Measurements from ENCODE around the gene YEATS2. TPM values are rescaled to one million over a fixed set of nuclear protein-coding genes. Genes with fewer than 3 reads are reported as not detected.

YEATS2 gene
- total and polyA plus RNA-seq, 2 donors from 2014 or later, result 4.7 to 20.5 TPM

DNA sequence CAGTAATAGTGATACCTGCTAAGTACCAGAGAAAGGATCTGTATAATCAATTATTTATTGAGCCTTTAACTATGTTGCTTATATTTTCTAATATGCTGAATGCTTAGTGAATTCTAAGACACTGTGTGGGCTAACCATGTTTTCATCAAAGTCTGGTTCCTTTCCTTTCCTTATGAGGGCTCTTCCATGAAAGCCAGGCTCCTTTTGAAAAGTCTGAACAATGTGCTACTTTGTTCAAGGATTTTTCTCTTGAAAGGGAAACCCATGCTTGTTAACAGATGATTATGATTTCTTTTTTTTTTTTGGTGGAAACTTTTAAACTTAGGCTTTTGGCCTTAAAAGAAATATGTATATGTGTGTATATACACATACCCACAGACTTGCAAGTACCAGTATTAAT lies 17.0 kb downstream of the YEATS2 start:
- intact Hi-C loops (cut with DNase I), result no loop called here
- TF ChIP-seq, protein P1, sequence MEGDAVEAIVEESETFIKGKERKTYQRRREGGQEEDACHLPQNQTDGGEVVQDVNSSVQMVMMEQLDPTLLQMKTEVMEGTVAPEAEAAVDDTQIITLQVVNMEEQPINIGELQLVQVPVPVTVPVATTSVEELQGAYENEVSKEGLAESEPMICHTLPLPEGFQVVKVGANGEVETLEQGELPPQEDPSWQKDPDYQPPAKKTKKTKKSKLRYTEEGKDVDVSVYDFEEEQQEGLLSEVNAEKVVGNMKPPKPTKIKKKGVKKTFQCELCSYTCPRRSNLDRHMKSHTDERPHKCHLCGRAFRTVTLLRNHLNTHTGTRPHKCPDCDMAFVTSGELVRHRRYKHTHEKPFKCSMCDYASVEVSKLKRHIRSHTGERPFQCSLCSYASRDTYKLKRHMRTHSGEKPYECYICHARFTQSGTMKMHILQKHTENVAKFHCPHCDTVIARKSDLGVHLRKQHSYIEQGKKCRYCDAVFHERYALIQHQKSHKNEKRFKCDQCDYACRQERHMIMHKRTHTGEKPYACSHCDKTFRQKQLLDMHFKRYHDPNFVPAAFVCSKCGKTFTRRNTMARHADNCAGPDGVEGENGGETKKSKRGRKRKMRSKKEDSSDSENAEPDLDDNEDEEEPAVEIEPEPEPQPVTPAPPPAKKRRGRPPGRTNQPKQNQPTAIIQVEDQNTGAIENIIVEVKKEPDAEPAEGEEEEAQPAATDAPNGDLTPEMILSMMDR (IDR thresholded peaks at IDR 0.05; ENCODE audit: borderline replicate concordance, extremely low read depth, insufficient read depth), result no peak
- Histone ChIP-seq H3K9me3 (ENCODE audit: control insufficient read depth in 2 of 3, insufficient read depth in 1 of 3, low read length in 3 of 3) (no peaks in the 10 kb centered on the region), H3K27me3 (ENCODE audit: control insufficient read depth, insufficient read depth, low read length) (no peaks in the 10 kb centered on the region), H3K4me1 (ENCODE audit: control insufficient read depth in 2 of 3, insufficient read depth in 2 of 3, low read depth in 1 of 3, low read length in 3 of 3) (no peaks in the 10 kb centered on the region), H3K36me3 (ENCODE audit: control insufficient read depth in 2 of 3, insufficient read depth in 3 of 3, low read length in 3 of 3) (peaks cover 0 to 6% (median 3%) of the 10 kb centered on the region in 3 donors), H3K4me3 (ENCODE audit: low read length in 3 of 3) (no peak overlapping the region), H3K27ac (ENCODE audit: low read depth in 2 of 2, low read length in 2 of 2) (no peak overlapping the region), H3K9ac (ENCODE audit: low read length in 3 of 3) (no peak overlapping the region)
- FAIRE-seq, result no peak
- DNase-seq, result no peak

DNA sequence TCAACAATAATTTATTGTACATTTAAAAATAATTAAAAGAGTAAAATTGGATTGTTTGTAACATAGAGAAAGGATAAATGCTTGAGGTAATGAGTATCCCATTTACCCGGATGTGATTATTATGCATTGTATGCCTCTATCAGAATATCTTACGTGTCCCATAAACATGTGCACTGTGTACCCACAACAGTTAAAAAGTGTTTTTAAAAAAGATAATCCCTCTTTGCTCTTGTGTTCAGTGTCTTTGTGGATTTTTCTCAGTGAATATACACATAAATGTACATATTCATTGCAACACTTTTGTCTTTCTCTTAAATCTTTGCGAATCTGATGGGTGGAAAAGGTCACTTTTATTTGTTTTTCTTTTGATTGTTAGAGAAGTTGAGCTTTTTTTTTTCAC lies 20.4 kb downstream of the YEATS2 start:
- H3K27me3 ChIP-seq (ENCODE audit: control insufficient read depth, insufficient read depth, low read length), result no peaks in the 10 kb centered on the region
- intact Hi-C loops (cut with DNase I), result no loop called here
- no peak for DNase-seq
- FAIRE-seq, result no peak
- H3K4me1 ChIP-seq (ENCODE audit: control insufficient read depth in 2 of 3, insufficient read depth in 2 of 3, low read depth in 1 of 3, low read length in 3 of 3), result no peaks in the 10 kb centered on the region
- H3K36me3 ChIP-seq (ENCODE audit: control insufficient read depth in 2 of 3, insufficient read depth in 3 of 3, low read length in 3 of 3), result peaks cover 2 to 14% (median 5%) of the 10 kb centered on the region in 3 donors
- no peak overlapping the region for H3K9ac ChIP-seq (ENCODE audit: low read length in 3 of 3)
- no peak overlapping the region for H3K27ac ChIP-seq (ENCODE audit: low read depth in 2 of 2, low read length in 2 of 2)
- no peak overlapping the region for H3K4me3 ChIP-seq (ENCODE audit: low read length in 3 of 3)
- TF ChIP-seq, protein P1 (IDR thresholded peaks at IDR 0.05; ENCODE audit: borderline replicate concordance, extremely low read depth, insufficient read depth), result no peak
- H3K9me3 ChIP-seq (ENCODE audit: control insufficient read depth in 2 of 3, insufficient read depth in 1 of 3, low read length in 3 of 3), result no peaks in the 10 kb centered on the region

DNA sequence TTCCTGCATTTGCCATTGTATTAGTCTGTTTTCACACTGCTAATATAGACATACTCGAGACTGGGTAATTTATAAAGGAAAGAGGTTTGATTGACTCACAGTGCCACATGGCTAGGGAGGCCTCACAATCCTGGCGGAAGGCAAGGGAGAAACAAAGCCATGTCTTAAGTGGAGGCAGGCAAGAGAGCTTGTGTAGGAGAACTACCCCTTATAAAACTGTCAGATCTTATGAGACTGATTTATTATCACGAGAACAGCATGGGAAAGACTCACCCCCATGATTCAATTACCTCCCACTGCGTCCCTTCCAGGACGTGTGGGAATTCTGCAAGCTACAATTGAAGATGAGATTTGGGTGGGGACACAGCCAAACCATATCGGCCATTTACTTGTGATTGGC lies 27.8 kb downstream of the YEATS2 start:
- FAIRE-seq (no peak), DNase-seq (no peak)
- no peak overlapping the region for H3K4me3 ChIP-seq (ENCODE audit: low read length in 3 of 3)

More for the DNA sequence above, 27.8 kb downstream of the YEATS2 start:
- Histone ChIP-seq H3K27me3 (ENCODE audit: control insufficient read depth, insufficient read depth, low read length) (no peaks in the 10 kb centered on the region), H3K4me1 (ENCODE audit: control insufficient read depth in 2 of 3, insufficient read depth in 2 of 3, low read depth in 1 of 3, low read length in 3 of 3) (no peaks in the 10 kb centered on the region), H3K27ac (ENCODE audit: low read depth in 2 of 2, low read length in 2 of 2) (no peak overlapping the region), H3K9me3 (ENCODE audit: control insufficient read depth in 2 of 3, insufficient read depth in 1 of 3, low read length in 3 of 3) (no peaks in the 10 kb centered on the region), H3K36me3 (ENCODE audit: control insufficient read depth in 2 of 3, insufficient read depth in 3 of 3, low read length in 3 of 3) (peaks cover 4 to 13% (median 7%) of the 10 kb centered on the region in 3 donors), H3K9ac (ENCODE audit: low read length in 3 of 3) (no peak overlapping the region)
- intact Hi-C loops (cut with DNase I), result no loop called here
- TF ChIP-seq, protein P1 (IDR thresholded peaks at IDR 0.05; ENCODE audit: borderline replicate concordance, extremely low read depth, insufficient read depth), result no peak

Measured in kidney (tissue), 14 donors.